KMS-11 (cell line): ENCODE data around the gene LRRC28.

ENCODE experiments used
- H2AFZ ChIP-seq: fragments of 200-600 bp; sonication (generic); 2 replicates; pipeline ENCODE4 v1.6.1; 2016; ENCODE audit warnings: antibody characterized with exemption, mixed run types, low read depth
- H3K27ac ChIP-seq: fragments of 200-600 bp; sonication (generic); 2 replicates; pipeline ENCODE4 v1.6.1; 2016; ENCODE audit warnings: mild to moderate bottlenecking, mixed run types
- H3K27me3 ChIP-seq: fragments of 200-600 bp; sonication (generic); 2 replicates; pipeline ENCODE4 v1.6.1; 2017; ENCODE audit warnings: mild to moderate bottlenecking, low read depth, mixed run types, moderate library complexity; ENCODE audit not compliant: insufficient read depth
- H3K36me3 ChIP-seq: fragments of 200-600 bp; sonication (generic); 2 replicates; pipeline ENCODE4 v1.6.1; 2017; ENCODE audit warnings: mild to moderate bottlenecking, mixed run types; ENCODE audit not compliant: insufficient read depth
- H3K4me1 ChIP-seq: fragments of 200-600 bp; sonication (generic); 2 replicates; pipeline ENCODE4 v1.6.1; 2016; ENCODE audit warnings: mild to moderate bottlenecking, low read depth, mixed run types; ENCODE audit not compliant: poor library complexity, severe bottlenecking
- H3K4me2 ChIP-seq: fragments of 200-600 bp; sonication (generic); 2 replicates; pipeline ENCODE4 v1.7.0; 2016; ENCODE audit warnings: mild to moderate bottlenecking, mixed run types
- H3K4me3 ChIP-seq: fragments of 200-600 bp; sonication (generic); IDR thresholded peaks from 2 replicates; pipeline ENCODE4 v1.6.1; 2017; ENCODE audit warnings: low read depth, low read length, mixed read lengths; ENCODE audit not compliant: insufficient read depth
- H3K79me2 ChIP-seq: fragments of 200-600 bp; sonication (generic); 2 replicates; pipeline ENCODE4 v1.6.1; 2016; ENCODE audit warnings: low read depth, mixed run types; ENCODE audit not compliant: insufficient read depth
- H3K9ac ChIP-seq: fragments of 200-600 bp; sonication (generic); 2 replicates; pipeline ENCODE4 v1.6.1; 2016; ENCODE audit warnings: mild to moderate bottlenecking, mixed run types
- H4K20me1 ChIP-seq: fragments of 200-600 bp; sonication (generic); 2 replicates; pipeline ENCODE4 v1.6.1; 2016; ENCODE audit warnings: mild to moderate bottlenecking, mixed run types; ENCODE audit not compliant: insufficient read depth
- TF ChIP-seq, protein P1 (sequence below): fragments of 200-600 bp; sonication (generic); conservative IDR thresholded peaks from 2 replicates; pipeline ENCODE4 v1.6.1; 2017; ENCODE audit warnings: low read depth, mild to moderate bottlenecking, antibody characterized with exemption, low read length, moderate library complexity, mixed read lengths

The LRRC28 gene

DNA sequence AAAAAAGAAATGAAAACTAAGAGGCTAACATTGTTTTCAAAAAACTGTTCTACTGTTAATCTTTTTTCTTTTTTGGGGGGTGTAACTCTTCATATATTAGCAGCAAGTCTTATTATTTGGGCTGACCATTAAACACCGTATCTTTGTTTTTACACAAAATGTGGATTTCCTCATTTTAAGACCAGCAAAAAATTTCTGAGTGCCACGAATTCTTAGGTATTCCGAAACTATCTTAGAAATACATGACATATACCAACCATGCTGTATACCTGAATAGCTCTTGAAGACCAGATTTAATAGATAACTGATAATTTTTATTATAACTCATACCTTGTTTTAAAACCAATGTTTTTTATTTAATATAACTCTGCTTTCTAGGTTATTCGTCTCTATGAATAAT is 1.3 kb upstream of the LRRC28 start:
- no peak overlapping the region for H2AFZ ChIP-seq
- peak overlapping the region; percentile 38; the same call in 1 of the 2 replicates for H3K4me2 ChIP-seq
- TF ChIP-seq, protein P1, sequence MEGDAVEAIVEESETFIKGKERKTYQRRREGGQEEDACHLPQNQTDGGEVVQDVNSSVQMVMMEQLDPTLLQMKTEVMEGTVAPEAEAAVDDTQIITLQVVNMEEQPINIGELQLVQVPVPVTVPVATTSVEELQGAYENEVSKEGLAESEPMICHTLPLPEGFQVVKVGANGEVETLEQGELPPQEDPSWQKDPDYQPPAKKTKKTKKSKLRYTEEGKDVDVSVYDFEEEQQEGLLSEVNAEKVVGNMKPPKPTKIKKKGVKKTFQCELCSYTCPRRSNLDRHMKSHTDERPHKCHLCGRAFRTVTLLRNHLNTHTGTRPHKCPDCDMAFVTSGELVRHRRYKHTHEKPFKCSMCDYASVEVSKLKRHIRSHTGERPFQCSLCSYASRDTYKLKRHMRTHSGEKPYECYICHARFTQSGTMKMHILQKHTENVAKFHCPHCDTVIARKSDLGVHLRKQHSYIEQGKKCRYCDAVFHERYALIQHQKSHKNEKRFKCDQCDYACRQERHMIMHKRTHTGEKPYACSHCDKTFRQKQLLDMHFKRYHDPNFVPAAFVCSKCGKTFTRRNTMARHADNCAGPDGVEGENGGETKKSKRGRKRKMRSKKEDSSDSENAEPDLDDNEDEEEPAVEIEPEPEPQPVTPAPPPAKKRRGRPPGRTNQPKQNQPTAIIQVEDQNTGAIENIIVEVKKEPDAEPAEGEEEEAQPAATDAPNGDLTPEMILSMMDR = no peak
- no peaks in the 10 kb centered on the region for H3K79me2 ChIP-seq
- no peak overlapping the region for H3K9ac ChIP-seq
- no peak overlapping the region for H3K27ac ChIP-seq
- H3K4me1 ChIP-seq = peaks cover 8% of the 10 kb centered on the region
- no peaks in the 10 kb centered on the region for H3K36me3 ChIP-seq
- H3K27me3 ChIP-seq = no peaks in the 10 kb centered on the region
- H4K20me1 ChIP-seq = no peaks in the 10 kb centered on the region
- H3K4me3 ChIP-seq = no peak overlapping the region

DNA sequence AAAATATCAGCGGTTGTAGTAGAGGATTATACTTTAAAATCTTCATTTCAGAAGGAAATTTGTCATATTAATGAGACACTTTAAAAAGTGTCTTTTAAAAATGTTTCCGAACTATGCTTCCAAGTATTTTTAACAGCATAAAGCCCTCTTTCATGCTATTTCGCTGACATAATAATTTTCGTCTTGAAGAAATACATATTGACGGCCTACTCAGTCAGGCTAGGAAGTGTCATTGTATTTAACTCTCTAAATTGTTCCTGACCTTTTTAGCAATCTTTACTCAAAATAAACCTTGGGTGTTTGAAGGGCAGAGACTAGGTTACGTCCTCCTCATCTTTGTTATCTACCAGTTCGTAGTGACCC is 806 bp upstream of the LRRC28 start:
- Histone ChIP-seq H3K4me2 (peak overlapping the region; percentile 38), H3K79me2 (no peaks in the 10 kb centered on the region), H3K27me3 (no peaks in the 10 kb centered on the region), H4K20me1 (no peaks in the 10 kb centered on the region), H3K4me1 (peaks cover 8% of the 10 kb centered on the region), H3K27ac (peak overlapping the region; percentile 71), H3K4me3 (peak overlapping the region; percentile 39), H3K36me3 (no peaks in the 10 kb centered on the region), H2AFZ (peak overlapping the region; percentile 90), H3K9ac (peak overlapping the region; percentile 57)
- TF ChIP-seq, protein P1 = no peak

DNA sequence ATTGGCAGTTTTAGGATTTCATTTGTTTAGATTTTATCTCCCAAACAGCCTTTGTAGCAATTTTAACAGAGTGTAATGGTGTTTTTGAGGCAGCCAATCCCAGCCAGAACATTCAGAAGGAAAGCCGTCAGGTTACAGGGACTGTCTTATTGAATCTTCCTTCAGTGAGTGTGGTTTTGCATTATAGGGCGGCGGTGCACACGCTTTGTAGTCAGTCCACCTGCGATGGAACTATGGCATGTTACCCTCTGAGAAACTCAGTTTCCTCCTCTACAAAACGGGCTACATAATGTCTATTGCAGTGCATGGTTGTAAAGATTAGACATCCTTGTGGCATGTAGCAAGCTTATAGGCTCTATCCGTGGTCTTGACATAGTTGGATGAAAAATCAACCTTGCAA is 1.0 kb downstream of the LRRC28 start:
- Histone ChIP-seq H3K79me2 (no peaks in the 10 kb centered on the region), H2AFZ (no peak overlapping the region; the same call in 1 of the 2 replicates), H3K4me3 (no peak overlapping the region), H3K4me1 (peaks cover 8% of the 10 kb centered on the region), H4K20me1 (no peaks in the 10 kb centered on the region), H3K9ac (no peak overlapping the region), H3K4me2 (peak overlapping the region; percentile 61), H3K36me3 (no peaks in the 10 kb centered on the region), H3K27ac (no peak overlapping the region), H3K27me3 (no peaks in the 10 kb centered on the region)
- TF ChIP-seq, protein P1 = no peak

DNA sequence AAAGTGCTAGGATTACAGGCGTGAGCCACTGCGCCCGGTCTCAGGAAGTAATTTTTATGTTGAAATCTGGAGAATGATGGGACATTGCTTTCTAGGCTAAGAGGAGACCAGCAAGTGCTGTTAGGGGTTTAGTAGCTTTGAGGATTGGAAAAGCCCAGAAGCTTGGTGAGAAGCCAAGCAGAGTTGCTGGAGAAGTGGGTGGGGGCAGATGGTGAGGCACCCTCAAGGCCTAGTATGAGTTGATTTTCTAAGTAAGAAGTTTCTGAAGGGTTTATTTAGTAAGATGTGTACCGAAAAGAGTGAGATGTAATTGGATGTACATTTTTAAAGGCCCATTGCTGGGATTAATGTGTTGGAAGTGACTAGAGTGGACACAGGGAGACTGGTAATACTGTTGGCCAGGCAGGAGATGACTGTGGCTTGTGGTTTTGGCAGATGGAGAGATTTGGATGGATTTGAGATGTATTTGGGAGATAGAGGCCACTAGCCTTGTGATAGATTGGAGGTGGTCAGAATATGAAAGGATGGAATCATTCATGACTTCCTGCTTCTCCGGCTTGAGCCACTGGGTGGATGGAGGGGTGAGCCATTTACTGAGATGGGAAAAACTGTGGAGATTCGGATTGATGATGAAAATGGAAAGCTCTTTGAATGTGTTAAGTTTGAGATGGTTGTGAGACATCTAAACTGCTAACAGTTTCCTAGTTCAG is 2.3 kb downstream of the LRRC28 start:
- Histone ChIP-seq H3K9ac (no peak overlapping the region), H4K20me1 (no peaks in the 10 kb centered on the region), H3K27me3 (no peaks in the 10 kb centered on the region), H3K79me2 (no peaks in the 10 kb centered on the region), H3K4me3 (no peak overlapping the region), H3K4me2 (no peak overlapping the region), H3K36me3 (no peaks in the 10 kb centered on the region), H3K4me1 (peaks cover 8% of the 10 kb centered on the region), H3K27ac (no peak overlapping the region), H2AFZ (no peak overlapping the region)
- TF ChIP-seq, protein P1 = no peak
